NCI-H774 (cell line): ENCODE measurements around the gene NIPAL3.
"Not testable (repeated sequence)": the region's sequence is repeated elsewhere in the genome, so short reads cannot be mapped to it uniquely, and the experiment has no call there.

Experiments used
- DNase-seq: peaks from one replicate; lab custom pipeline; 2025; lab: John Stamatoyannopoulos, UW

NIPAL3 gene

GRCh38 chr1:24490101-24490781, 74.6 kb downstream of the NIPAL3 start:
- DNase-seq: no peak

- DNase-seq: no peak
These were observed 76.2 kb downstream of the NIPAL3 start for GRCh38 chr1:24491577-24492360.

GRCh38 chr1:24492935-24493334, 77.3 kb downstream of the NIPAL3 start:
- not testable (repeated sequence) for DNase-seq

- DNase-seq: no peak
These were observed 78.2 kb downstream of the NIPAL3 start for GRCh38 chr1:24493785-24494184.

- no peak for DNase-seq
These were observed 83.0 kb downstream of the NIPAL3 start for GRCh38 chr1:24498589-24498988.

GRCh38 chr1:24500448-24501048, 84.9 kb downstream of the NIPAL3 start:
- DNase-seq: no peak

- no peak for DNase-seq
These were observed 85.9 kb downstream of the NIPAL3 start for GRCh38 chr1:24501371-24502064.

- DNase-seq: peak; percentile 57
These were observed 86.6 kb downstream of the NIPAL3 start for GRCh38 chr1:24502065-24502708.

GRCh38 chr1:24502709-24503058, 87.1 kb downstream of the NIPAL3 start, which contains the start of gene RCAN3:
RCAN3 (plus strand) TSS chr1:24502836; CDS start chr1:24514373, 11,537 bp downstream.
- DNase-seq: peak; percentile 78

- no peak for DNase-seq
These were observed 87.6 kb downstream of the NIPAL3 start for GRCh38 chr1:24503059-24503751.

- DNase-seq: no peak
These were observed 88.4 kb downstream of the NIPAL3 start for GRCh38 chr1:24503870-24504523.

- no peak for DNase-seq
These were observed 89.0 kb downstream of the NIPAL3 start for GRCh38 chr1:24504560-24504959.

- no peak for DNase-seq
These were observed 90.2 kb downstream of the NIPAL3 start for GRCh38 chr1:24505816-24506215.

GRCh38 chr1:24506691-24507381, 91.2 kb downstream of the NIPAL3 start:
- no peak for DNase-seq

GRCh38 chr1:24507405-24507804, 91.8 kb downstream of the NIPAL3 start:
- DNase-seq: no peak

- no peak for DNase-seq
These were observed 93.3 kb downstream of the NIPAL3 start for GRCh38 chr1:24508911-24509310.

- DNase-seq: no peak
These were observed 98.1 kb downstream of the NIPAL3 start for GRCh38 chr1:24513706-24514105.

- no peak for DNase-seq
These were observed 99.3 kb downstream of the NIPAL3 start for GRCh38 chr1:24514946-24515345.

- DNase-seq: not testable (repeated sequence)
These were observed 100.1 kb downstream of the NIPAL3 start for GRCh38 chr1:24515671-24516209.

GRCh38 chr1:24516506-24516905, 100.9 kb downstream of the NIPAL3 start:
- DNase-seq: no peak
